Spinal cord (tissue), 10 donors: Measurements from ENCODE around the gene BRCA1. TPM values are rescaled to one million over a fixed set of nuclear protein-coding genes. Genes with fewer than 3 reads are reported as not detected.

Experiments used
- DNase-seq, 6 donors: peaks; one replicate each; pipeline versions ENCODE4 v3.0.0 to v3.0.0-alpha.2; 2013 to 2015; ENCODE audit warnings: low spot score in 6 of 6, low read depth in 4 of 6
- H3K27ac ChIP-seq: one replicate; pipeline ENCODE4 v1.5.1; 2013; ENCODE audit warnings: low read depth, low read length, control low read depth
- H3K27me3 ChIP-seq: one replicate; pipeline ENCODE4 v1.6.1; 2013; ENCODE audit warnings: low read length; ENCODE audit not compliant: control insufficient read depth, insufficient read depth
- H3K36me3 ChIP-seq: one replicate; pipeline ENCODE4 v1.6.1; 2013; ENCODE audit warnings: low read length; ENCODE audit not compliant: control insufficient read depth, insufficient read depth
- H3K4me1 ChIP-seq: one replicate; pipeline ENCODE4 v1.6.1; 2013; ENCODE audit warnings: low read length; ENCODE audit not compliant: control insufficient read depth, insufficient read depth
- H3K4me3 ChIP-seq: one replicate; pipeline ENCODE4 v1.5.1; 2013; ENCODE audit warnings: low read depth, low read length, control low read depth
- H3K9me3 ChIP-seq: one replicate; pipeline ENCODE4 v1.6.1; 2013; ENCODE audit warnings: low read length; ENCODE audit not compliant: control insufficient read depth, insufficient read depth
- WGBS: methylation state at CpG from one replicate; pipeline ENCODE4 v1.1.5; 2013; ENCODE audit warnings: missing lambda C conversion rate; ENCODE audit not compliant: insufficient coverage; 5-methylcytosine and 5-hydroxymethylcytosine counted together
- polyA plus RNA-seq, 2 donors: library from polyadenylated mRNA; unstranded; fragments of 120-200 nt; gene quantifications; one replicate each; pipeline ENCODE4 v1.2.1, GENCODE V29; 2013; ENCODE audit not compliant: insufficient read length in 2 of 2
- total RNA-seq, 2 donors: library from RNA; depleted of rRNA in 1 of 2; stranded (reverse); fragments of 120-200 nt in 1 of 2; fragments of >200 nt in 1 of 2; gene quantifications; one replicate each; pipeline versions ENCODE4 v1.2.3 to v1.2.4, GENCODE V29; 2013 to 2014
- donor health status: healthy.

Gene BRCA1
- total and polyA plus RNA-seq, 4 donors: 8.5 to 16.2 (median 10.4) TPM

DNA sequence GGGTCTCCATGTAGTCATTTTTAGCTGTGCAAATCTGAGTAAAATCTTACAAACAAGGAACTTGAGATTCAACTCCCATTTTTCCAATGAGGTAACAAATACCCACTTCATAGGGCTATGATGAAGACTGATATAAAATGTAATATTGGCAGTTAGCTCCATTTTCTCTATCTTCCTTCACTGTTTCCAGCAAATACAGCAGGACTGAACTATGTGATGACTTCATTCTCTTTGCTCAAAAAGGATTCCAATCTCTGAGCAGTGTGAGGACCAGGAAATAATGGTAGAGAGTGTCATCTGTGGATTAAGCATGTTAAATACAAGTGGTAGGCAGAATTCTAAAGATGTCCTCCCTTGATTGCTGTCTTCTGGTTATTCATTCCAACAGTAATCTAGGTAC is 81.9 kb downstream of the BRCA1 start:
- Histone ChIP-seq H3K4me3 (no peak overlapping the region), H3K4me1 (no peaks in the 10 kb centered on the region), H3K9me3 (no peaks in the 10 kb centered on the region), H3K36me3 (no peaks in the 10 kb centered on the region), H3K27ac (no peak overlapping the region), H3K27me3 (no peaks in the 10 kb centered on the region)
- DNase-seq: no peak

DNA sequence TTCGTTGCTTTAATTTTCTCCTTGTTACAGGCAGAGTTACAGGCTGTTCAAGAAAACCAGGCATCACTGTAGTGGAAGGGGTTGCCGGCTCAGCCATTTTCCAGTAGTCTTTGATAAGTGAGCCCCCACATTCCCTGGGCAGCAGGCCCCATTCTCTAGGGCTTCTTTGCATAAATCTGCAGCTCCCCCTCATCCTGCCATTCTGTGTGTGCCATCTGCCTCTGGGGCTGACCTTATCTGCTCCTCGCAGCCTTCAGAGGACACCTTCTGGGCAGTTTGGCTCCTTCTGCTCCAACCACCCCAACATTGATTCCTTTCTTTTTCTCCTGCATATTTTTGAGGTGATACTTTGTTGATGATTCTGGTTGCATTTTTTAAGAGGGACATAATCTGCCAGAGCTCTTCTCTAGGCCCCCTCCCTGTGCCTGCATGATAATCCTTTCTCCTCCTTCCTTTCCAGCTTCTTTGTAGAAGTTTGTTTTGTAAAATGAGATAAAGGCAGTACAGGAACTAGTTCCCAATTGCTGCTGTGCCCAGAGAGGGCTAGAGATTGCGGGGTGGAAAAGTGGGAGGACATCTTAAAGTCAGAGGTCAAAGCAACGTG is 83.0 kb downstream of the BRCA1 start:
- no peak overlapping the region for H3K27ac ChIP-seq
- H3K36me3 ChIP-seq: no peaks in the 10 kb centered on the region
- no peaks in the 10 kb centered on the region for H3K27me3 ChIP-seq
- H3K4me1 ChIP-seq: peaks cover 2% of the 10 kb centered on the region
- no peak for DNase-seq
- H3K9me3 ChIP-seq: no peaks in the 10 kb centered on the region
- no peak overlapping the region for H3K4me3 ChIP-seq
- WGBS: 78% methylated on average over 3 of the region's 5 CpGs

- Histone ChIP-seq H3K4me3 (no peak overlapping the region), H3K27me3 (no peaks in the 10 kb centered on the region), H3K36me3 (no peaks in the 10 kb centered on the region), H3K4me1 (peaks cover 17% of the 10 kb centered on the region), H3K9me3 (no peaks in the 10 kb centered on the region), H3K27ac (no peak overlapping the region)
- DNase-seq: no peak
- 33% methylated on average over 1 of the region's 2 CpGs for WGBS
Observed at GRCh38 chr17:43040655-43041054, 84.5 kb downstream of the BRCA1 start.

DNA sequence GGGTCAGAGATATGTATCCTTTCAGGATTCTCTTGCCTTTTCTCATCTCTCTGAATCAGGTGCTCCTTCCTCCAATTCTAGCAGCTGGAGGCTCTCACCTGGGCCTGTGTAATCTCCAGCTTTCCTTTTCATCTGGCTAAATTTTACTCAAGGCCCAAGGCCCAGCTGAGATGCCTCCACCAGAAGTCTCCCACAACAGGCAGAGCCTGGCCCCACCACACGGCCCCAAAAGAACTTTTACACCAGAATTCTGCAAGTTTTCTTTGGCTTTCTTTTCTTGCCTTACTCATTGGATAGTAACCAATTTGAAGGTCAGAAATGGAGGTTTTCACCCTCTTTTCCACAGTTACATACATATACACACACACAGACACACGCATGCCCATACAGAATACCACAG is 85.5 kb downstream of the BRCA1 start:
- Histone ChIP-seq H3K4me3 (no peak overlapping the region), H3K27me3 (no peaks in the 10 kb centered on the region), H3K9me3 (no peaks in the 10 kb centered on the region), H3K4me1 (peaks cover 24% of the 10 kb centered on the region), H3K36me3 (no peaks in the 10 kb centered on the region), H3K27ac (no peak overlapping the region)
- WGBS: 80% methylated on average over 1 of the region's 2 CpGs
- no peak for DNase-seq

DNA sequence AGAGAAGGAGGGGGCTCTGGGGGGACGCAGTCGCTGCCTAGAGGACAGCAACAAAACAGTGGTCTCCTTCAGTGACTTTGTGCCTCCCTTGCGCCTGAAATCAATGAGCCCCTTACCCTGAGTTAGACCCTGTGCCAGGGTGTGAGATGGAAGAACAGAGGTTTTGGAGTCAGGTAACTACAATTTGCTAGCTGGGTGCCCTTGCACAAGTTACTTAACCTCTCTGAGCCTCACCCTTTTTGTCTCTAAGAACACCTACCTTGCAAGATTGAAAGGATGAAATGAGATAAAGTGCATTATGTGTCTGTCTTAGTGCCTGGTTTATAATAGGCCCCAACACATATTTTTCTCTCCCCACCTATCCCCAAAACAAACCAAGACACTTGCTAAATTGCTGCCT is 90.3 kb downstream of the BRCA1 start:
- Histone ChIP-seq H3K4me3 (no peak overlapping the region), H3K36me3 (no peaks in the 10 kb centered on the region), H3K4me1 (peaks cover 45% of the 10 kb centered on the region), H3K27ac (peak overlapping the region; percentile 45), H3K9me3 (no peaks in the 10 kb centered on the region), H3K27me3 (no peaks in the 10 kb centered on the region)
- no peak for DNase-seq
- WGBS: 29% methylated on average over 3 of the region's 3 CpGs

- peak overlapping the region; percentile 45 for H3K27ac ChIP-seq
- no peak overlapping the region for H3K4me3 ChIP-seq
- H3K9me3 ChIP-seq: no peaks in the 10 kb centered on the region
- DNase-seq: peak in 2 of 6 donors; percentile 80 to 84
- H3K36me3 ChIP-seq: peaks cover 3% of the 10 kb centered on the region
- peaks cover 52% of the 10 kb centered on the region for H3K4me1 ChIP-seq
- WGBS: 23% methylated on average over 4 of the region's 12 CpGs
- no peaks in the 10 kb centered on the region for H3K27me3 ChIP-seq
Observed at GRCh38 chr17:43033948-43034881, 90.9 kb downstream of the BRCA1 start.

DNA sequence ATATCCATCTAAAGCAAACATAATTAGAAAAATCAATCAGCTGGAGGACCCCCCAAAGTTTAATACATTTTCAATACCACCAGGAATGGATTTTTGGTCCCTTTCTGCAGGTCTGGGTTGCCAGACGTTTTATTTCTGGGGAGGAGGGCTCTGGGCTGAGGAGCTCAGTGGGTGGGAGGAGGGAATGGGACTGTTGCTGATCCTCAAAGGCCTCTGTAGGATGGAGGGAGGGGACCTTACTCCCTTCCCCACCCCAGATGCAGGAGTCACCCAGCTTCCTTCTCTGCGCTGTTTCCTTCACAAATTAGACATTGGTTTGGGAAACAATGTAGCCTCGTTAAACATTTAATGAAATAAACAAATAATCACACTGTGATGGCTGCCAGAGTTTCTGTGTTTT is 93.5 kb downstream of the BRCA1 start:
- Histone ChIP-seq H3K4me1 (peaks cover 66% of the 10 kb centered on the region), H3K36me3 (peaks cover 21% of the 10 kb centered on the region)
- WGBS: no CpG with 5 or more reads among the region's 3 CpGs

DNA sequence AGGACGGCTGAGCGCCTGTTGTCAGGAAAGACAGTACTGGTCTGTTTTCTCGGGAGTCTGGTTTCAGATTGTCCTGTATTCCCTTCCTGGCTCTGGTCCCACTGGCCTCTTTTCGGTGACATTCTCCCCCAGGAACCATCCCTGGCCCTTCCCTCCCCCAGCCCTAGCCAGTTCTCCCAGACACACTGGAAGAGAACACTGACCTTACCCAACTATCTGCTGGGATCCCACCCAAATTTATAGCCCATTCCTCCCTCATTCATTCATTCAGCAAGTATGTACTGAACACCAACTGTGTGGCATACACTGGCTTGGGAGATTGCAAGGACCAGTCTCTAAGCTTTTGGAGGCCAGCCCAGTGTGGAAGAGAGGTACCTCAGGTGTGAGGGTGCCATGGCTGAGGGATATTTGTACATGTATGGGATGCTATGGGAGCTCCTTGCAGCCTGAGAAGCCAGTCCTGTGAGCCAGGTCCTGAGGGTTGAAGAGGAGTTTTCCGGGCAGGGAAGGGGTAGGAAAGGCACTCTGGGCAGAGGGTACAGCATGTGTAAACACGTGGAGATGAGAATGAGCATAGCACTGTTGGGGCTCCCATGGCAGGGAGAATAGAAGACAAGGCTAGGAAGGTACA is 94.9 kb downstream of the BRCA1 start:
- H3K27ac ChIP-seq: peak overlapping the region; percentile 33
- peaks cover 21% of the 10 kb centered on the region for H3K36me3 ChIP-seq
- no peaks in the 10 kb centered on the region for H3K27me3 ChIP-seq
- no peaks in the 10 kb centered on the region for H3K9me3 ChIP-seq
- peak in 2 of 6 donors; percentile 59 to 63 for DNase-seq
- 58% methylated on average over 4 of the region's 6 CpGs for WGBS
- no peak overlapping the region for H3K4me3 ChIP-seq
- H3K4me1 ChIP-seq: peaks cover 65% of the 10 kb centered on the region

More for the DNA sequence above, 93.5 kb downstream of the BRCA1 start:
- Histone ChIP-seq H3K9me3 (no peaks in the 10 kb centered on the region), H3K27me3 (no peaks in the 10 kb centered on the region), H3K4me3 (no peak overlapping the region), H3K27ac (no peak overlapping the region)
- DNase-seq: peak in 1 of 6 donors; percentile 89

DNA sequence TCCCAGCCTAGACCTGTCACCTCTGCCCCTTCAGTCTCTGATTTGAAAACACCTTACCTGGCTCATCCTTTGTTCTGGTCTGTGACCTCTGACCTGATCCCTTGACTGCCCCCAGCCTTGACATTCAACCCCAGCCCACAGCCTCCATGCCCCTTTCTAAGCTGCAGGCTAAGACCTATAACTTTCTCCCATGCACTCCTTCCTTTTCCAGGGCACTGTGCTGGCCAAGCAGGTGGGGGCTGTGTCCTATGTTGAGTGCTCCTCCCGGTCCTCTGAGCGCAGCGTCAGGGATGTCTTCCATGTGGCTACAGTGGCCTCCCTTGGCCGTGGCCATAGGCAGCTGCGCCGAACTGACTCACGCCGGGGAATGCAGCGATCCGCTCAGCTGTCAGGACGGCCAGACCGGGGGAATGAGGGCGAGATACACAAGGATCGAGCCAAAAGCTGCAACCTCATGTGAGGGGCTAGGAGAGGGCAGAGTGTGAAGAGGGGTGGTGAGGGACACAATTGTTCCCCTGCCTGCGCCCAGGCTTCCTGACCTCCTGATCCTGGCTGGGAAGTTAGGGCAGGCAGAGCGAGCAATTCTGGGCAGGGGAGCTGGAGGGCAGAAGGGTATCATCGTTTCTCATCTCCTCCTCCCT is 96.8 kb downstream of the BRCA1 start:
- Histone ChIP-seq H3K27ac (no peak overlapping the region), H3K27me3 (no peaks in the 10 kb centered on the region), H3K36me3 (peaks cover 21% of the 10 kb centered on the region), H3K9me3 (no peaks in the 10 kb centered on the region), H3K4me3 (no peak overlapping the region), H3K4me1 (peaks cover 60% of the 10 kb centered on the region)
- 83% methylated on average over 14 of the region's 17 CpGs for WGBS
- no peak for DNase-seq
